GM11168 (cell line): Measurements from ENCODE around the gene RALGPS2.

Source experiments
- in situ Hi-C: fragments of 300-500 bp; cut with MboI; formaldehyde crosslinking; loops from one replicate; pipeline ENCODE4 v1.12.0; 2022; ENCODE audit warnings: low sequenced_read_pairs; ENCODE audit not compliant: unreplicated experiment

The RALGPS2 gene

GRCh38 chr1:178724728-178725465 is at the start of gene RALGPS2:
Gene RALGPS2 (plus strand): TSS chr1:178725244. CDS start chr1:178776765, 51,521 bp downstream.
- in situ Hi-C loops = loop anchor here (25.0 kb wide), 1 partner anchor 188 kb away; no protein-coding TSS in a partner anchor

- in situ Hi-C loops = no loop called here
These were observed 45.8 kb upstream of the RALGPS2 start for GRCh38 chr1:178679237-178679636.

GRCh38 chr1:178682429-178682828 is 42.6 kb upstream of the RALGPS2 start:
- in situ Hi-C loops = no loop called here

GRCh38 chr1:178682886-178683285 is 42.2 kb upstream of the RALGPS2 start:
- in situ Hi-C loops = no loop called here

- in situ Hi-C loops = no loop called here
These were observed 41.8 kb upstream of the RALGPS2 start for GRCh38 chr1:178683291-178683690.

GRCh38 chr1:178684111-178684510 is 40.9 kb upstream of the RALGPS2 start:
- in situ Hi-C loops = no loop called here

- in situ Hi-C loops = no loop called here
These were observed 40.5 kb upstream of the RALGPS2 start for GRCh38 chr1:178684542-178685000.

GRCh38 chr1:178686407-178686806 is 38.6 kb upstream of the RALGPS2 start:
- in situ Hi-C loops = no loop called here

- in situ Hi-C loops = no loop called here
These were observed 36.8 kb upstream of the RALGPS2 start for GRCh38 chr1:178688244-178688643.

GRCh38 chr1:178689769-178690168 is 35.3 kb upstream of the RALGPS2 start:
- in situ Hi-C loops = no loop called here

GRCh38 chr1:178690496-178690895 is 34.5 kb upstream of the RALGPS2 start:
- in situ Hi-C loops = no loop called here

- in situ Hi-C loops = no loop called here
These were observed 32.3 kb upstream of the RALGPS2 start for GRCh38 chr1:178692564-178693327.

GRCh38 chr1:178693366-178693765 is 31.7 kb upstream of the RALGPS2 start:
- in situ Hi-C loops = no loop called here

GRCh38 chr1:178694923-178695525 is 30.0 kb upstream of the RALGPS2 start:
- in situ Hi-C loops = no loop called here

- in situ Hi-C loops = no loop called here
These were observed 22.9 kb upstream of the RALGPS2 start for GRCh38 chr1:178702146-178702545.

GRCh38 chr1:178704833-178705232 is 20.2 kb upstream of the RALGPS2 start:
- in situ Hi-C loops = no loop called here

- in situ Hi-C loops = no loop called here
These were observed 18.6 kb upstream of the RALGPS2 start for GRCh38 chr1:178706432-178706831.

- in situ Hi-C loops = no loop called here
These were observed 11.8 kb upstream of the RALGPS2 start for GRCh38 chr1:178713259-178713658.

GRCh38 chr1:178714453-178714852 is 10.6 kb upstream of the RALGPS2 start:
- in situ Hi-C loops = no loop called here

- in situ Hi-C loops = no loop called here
These were observed 8.9 kb upstream of the RALGPS2 start for GRCh38 chr1:178716111-178716510.

- in situ Hi-C loops = no loop called here
These were observed 6.5 kb upstream of the RALGPS2 start for GRCh38 chr1:178718520-178718919.
